HG02885 (cell line): ENCODE measurements around the gene MGMT.

Experiments used
- ATAC-seq: cut with Tn5 transposase; IDR thresholded peaks from one replicate; pipeline ENCODE4 v1.9.1; 2021; ENCODE audit warnings: mild to moderate bottlenecking; ENCODE audit not compliant: unreplicated experiment, poor library complexity

Gene MGMT

GRCh38 chr10:129699722-129700340, 232.8 kb downstream of the MGMT start:
- ATAC-seq = no peak

GRCh38 chr10:129702605-129703004, 235.6 kb downstream of the MGMT start:
- no peak for ATAC-seq

- no peak for ATAC-seq
These were observed 236.5 kb downstream of the MGMT start for GRCh38 chr10:129703287-129704137.

- no peak for ATAC-seq
These were observed 237.2 kb downstream of the MGMT start for GRCh38 chr10:129704225-129704624.

GRCh38 chr10:129704786-129705525, 237.9 kb downstream of the MGMT start:
- no peak for ATAC-seq

DNA sequence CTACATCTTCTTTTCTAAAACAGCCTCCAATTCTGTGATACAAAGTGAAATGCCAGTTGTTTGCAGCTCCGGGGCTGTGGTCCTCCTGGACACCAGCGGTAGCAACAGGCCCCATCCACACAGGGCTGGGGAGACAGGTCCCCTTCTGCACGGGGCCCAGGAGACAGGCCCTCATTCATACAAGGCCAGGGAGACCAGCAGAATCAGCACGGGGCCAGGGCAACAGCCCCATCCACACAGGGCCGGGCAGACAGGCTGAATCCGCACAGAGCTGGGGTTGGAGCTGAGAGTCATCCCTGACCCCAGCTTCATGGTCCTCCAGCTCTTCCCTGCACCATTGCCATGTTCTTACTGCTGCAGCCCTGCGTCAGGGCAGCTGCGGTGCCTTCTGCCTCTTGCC, 238.6 kb downstream of the MGMT start:
- ATAC-seq = no peak

DNA sequence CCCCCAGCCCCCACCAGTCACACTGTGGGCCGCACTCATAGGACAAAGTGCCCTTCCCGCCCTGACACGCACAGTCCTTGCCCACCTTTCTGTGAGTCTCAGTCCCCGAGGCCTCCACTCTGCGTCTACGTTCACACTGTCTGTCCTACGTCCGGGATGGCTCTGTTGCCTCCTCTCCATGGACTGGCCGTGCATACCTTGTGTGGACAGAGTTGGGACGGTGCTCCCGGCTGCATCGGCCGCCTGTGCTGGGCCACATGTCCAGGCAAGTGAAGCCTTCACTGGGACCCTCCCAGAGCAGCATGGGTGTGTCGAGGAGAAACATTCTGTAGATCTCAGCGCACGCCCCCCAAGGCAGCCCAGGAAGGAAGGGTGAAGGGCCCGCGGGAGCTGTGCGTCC, 239.0 kb downstream of the MGMT start:
- no peak for ATAC-seq

DNA sequence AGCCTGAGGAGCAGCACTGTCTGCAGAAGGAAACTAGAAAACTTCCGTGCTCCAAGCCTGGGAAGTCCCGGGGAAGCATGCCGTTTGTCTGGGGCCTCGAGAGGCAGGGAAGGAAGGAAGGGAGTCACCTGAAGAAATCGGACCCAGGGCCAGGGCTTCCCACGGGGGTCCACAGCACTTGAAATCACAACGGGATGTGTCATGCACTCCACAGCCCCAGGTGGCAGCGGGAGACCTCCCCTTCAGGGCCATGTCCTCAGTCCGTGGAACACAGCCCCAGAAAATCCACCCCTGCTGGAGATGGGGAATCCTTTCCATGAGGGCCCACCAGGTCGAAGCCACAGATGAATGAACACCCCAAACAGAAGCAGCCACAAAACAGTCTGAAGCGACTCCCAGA, 239.5 kb downstream of the MGMT start:
- no peak for ATAC-seq

DNA sequence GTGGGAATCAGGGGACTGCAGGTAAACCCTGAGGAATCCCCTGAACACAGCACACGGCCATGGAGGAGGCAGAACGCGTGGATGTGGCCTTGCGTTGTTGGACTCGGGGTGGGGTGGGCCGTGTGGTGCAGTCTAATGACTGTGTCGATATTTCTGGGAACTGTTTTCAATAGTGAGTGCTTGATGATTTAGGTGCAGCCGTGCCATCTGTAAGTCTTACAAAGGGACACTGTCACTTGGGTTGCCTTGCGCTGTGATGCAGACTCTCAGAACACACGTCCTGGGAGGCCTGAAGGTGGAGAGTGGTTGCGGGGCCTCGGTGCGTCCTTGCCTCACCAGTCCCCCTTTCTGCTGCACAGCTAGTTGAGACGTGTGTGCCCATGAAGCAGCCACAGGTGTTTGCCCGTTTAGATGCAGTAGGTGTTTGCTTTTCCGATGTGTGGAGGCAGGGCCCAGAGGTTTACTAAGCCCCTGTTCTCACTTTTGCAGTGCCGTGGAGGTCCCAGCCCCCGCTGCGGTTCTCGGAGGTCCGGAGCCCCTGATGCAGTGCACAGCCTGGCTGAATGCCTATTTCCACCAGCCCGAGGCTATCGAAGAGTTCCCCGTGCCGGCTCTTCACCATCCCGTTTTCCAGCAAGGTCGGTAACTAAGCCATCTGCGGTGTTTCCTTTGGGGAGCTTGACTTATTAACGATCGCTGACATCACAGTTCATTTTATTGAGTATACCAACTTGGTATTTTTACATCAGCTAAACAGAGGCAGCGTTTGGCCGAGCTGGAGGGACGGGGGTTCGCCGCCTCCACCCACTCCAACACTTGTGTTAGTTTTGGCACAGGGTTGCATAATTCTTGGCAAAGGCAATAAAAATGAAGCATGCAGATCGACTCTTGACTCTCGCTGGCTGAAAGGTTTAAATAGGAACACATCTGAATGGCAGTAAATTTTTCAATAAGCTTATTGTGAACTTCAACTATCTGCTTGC, 240.7 kb downstream of the MGMT start:
- no peak for ATAC-seq

DNA sequence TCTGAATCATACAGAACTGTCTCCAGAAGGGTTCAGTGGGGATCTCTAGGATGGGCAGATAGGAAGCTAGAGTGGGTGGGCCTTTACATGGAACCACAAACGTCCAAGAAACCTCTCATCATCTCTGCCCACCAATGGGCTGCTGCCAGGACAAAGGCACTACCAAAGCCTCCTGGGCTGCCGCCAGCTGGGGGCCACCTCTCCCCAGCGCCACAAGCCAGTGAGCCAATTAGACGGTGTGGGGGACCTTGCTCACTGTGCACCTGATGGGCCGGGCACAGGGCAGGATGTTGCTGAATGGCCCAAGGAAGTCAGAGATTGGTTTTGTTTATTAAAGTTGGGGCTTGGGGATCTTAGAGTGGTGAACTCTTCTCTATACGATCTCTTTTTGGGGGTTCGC, 242.1 kb downstream of the MGMT start:
- ATAC-seq = no peak

GRCh38 chr10:129709627-129710509, 242.8 kb downstream of the MGMT start:
- no peak for ATAC-seq

- no peak for ATAC-seq
These were observed 243.4 kb downstream of the MGMT start for GRCh38 chr10:129710510-129710847.

DNA sequence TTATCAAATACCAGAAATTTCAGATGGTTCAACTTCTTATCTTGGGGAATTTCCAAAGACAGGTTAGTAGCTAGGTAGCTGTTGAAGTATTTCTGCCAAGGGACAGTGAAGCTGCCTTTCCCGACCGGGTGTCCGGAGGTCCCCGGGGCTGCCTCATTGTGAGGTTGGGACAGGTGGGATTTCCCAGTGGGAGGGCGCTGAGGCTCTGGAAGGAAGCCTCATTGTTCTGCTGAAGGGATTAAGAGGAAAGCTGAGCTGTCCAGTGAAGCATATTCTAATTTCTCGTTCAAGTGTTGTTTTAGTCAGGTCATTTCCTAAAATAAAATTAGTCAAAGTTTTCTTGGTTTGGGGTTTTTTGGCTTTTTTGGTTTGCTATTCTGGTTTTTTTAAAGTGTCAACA, 244.2 kb downstream of the MGMT start:
- no peak for ATAC-seq

GRCh38 chr10:129712000-129712399, 245.0 kb downstream of the MGMT start:
- ATAC-seq = no peak

DNA sequence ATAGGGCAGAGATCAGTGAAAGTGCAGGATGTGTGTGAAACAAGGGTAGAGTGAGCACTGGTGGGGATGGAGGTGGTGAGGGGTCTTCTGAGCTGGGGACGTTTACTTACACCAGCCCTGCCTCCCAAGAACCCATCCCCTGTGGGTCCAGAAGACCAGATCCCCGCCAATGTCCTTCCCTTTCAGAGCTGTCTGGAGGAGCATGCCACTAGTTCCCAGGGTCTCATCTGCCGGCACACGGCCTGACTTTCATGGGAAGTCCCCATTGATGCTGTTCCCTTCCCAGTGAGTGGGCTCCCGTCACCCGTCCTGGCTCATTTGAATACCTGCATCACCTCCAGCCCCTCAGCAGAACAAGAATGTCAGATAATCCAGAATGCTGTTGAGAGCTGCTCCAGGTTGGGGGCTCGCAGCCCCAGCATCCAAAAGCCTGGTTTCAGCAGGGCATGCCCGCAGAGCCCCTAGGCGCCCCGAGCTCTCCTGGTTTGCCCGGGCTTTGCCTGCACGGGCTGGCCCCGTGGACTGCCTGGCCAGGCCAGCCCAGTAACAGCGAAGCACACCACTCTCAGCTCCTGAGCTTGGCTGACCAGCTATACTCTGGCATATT, 246.7 kb downstream of the MGMT start:
- no peak for ATAC-seq

GRCh38 chr10:129715805-129716204, 248.8 kb downstream of the MGMT start:
- no peak for ATAC-seq

- ATAC-seq = no peak
These were observed 249.2 kb downstream of the MGMT start for GRCh38 chr10:129716211-129716681.

- ATAC-seq = no peak
These were observed 249.8 kb downstream of the MGMT start for GRCh38 chr10:129716881-129717280.
